HG02840 (cell line): Measurements from ENCODE around the gene TICAM1.
"Not testable (repeated sequence)": the region's sequence is repeated elsewhere in the genome, so short reads cannot be mapped to it uniquely, and the experiment has no call there.

Experiments used
- ATAC-seq: cut with Tn5 transposase; IDR thresholded peaks from one replicate; pipeline ENCODE4 v1.9.1; 2021; ENCODE audit warnings: mild to moderate bottlenecking, moderate library complexity, moderate number of reproducible peaks; ENCODE audit not compliant: unreplicated experiment, low FRiP score

Gene TICAM1

GRCh38 chr19:4831304-4831978 lies at the start of gene TICAM1:
TICAM1 (minus strand) TSS chr19:4831712; CDS start chr19:4818377, 13,335 bp downstream.
- peak; percentile 81 for ATAC-seq

- ATAC-seq: no peak
Observed at GRCh38 chr19:4879041-4879440, 47.5 kb upstream of the TICAM1 start.

- ATAC-seq: no peak
Observed at GRCh38 chr19:4878491-4878968, 47.0 kb upstream of the TICAM1 start.

- ATAC-seq: no peak
Observed at GRCh38 chr19:4877753-4878490, 46.4 kb upstream of the TICAM1 start.

GRCh38 chr19:4873930-4874329 lies 42.4 kb upstream of the TICAM1 start:
- no peak for ATAC-seq

- no peak for ATAC-seq
Observed at GRCh38 chr19:4871711-4872110, 40.2 kb upstream of the TICAM1 start.

- no peak for ATAC-seq
Observed at GRCh38 chr19:4870025-4870700, 38.7 kb upstream of the TICAM1 start.

GRCh38 chr19:4868286-4868834 lies 36.8 kb upstream of the TICAM1 start:
- no peak for ATAC-seq

GRCh38 chr19:4867534-4868285 lies 36.2 kb upstream of the TICAM1 start, which contains the start of gene PLIN3:
PLIN3 (minus strand) TSS chr19:4867667; CDS start chr19:4861394, 6,273 bp downstream.
- peak; percentile 61 for ATAC-seq

GRCh38 chr19:4866595-4867424 lies 35.3 kb upstream of the TICAM1 start:
- ATAC-seq: no peak

- no peak for ATAC-seq
Observed at GRCh38 chr19:4861147-4861546, 29.6 kb upstream of the TICAM1 start.

- no peak for ATAC-seq
Observed at GRCh38 chr19:4859697-4860096, 28.2 kb upstream of the TICAM1 start.

- ATAC-seq: not testable (repeated sequence)
Observed at GRCh38 chr19:4856468-4856867, 25.0 kb upstream of the TICAM1 start.

GRCh38 chr19:4853506-4853905 lies 22.0 kb upstream of the TICAM1 start:
- ATAC-seq: not testable (repeated sequence)

- ATAC-seq: no peak
Observed at GRCh38 chr19:4852484-4852883, 21.0 kb upstream of the TICAM1 start.

GRCh38 chr19:4851551-4852290 lies 20.2 kb upstream of the TICAM1 start:
- no peak for ATAC-seq

- ATAC-seq: no peak
Observed at GRCh38 chr19:4849019-4849418, 17.5 kb upstream of the TICAM1 start.

- no peak for ATAC-seq
Observed at GRCh38 chr19:4847190-4847973, 15.9 kb upstream of the TICAM1 start.
